ENCODE results near the gene NUP37.

DNA sequence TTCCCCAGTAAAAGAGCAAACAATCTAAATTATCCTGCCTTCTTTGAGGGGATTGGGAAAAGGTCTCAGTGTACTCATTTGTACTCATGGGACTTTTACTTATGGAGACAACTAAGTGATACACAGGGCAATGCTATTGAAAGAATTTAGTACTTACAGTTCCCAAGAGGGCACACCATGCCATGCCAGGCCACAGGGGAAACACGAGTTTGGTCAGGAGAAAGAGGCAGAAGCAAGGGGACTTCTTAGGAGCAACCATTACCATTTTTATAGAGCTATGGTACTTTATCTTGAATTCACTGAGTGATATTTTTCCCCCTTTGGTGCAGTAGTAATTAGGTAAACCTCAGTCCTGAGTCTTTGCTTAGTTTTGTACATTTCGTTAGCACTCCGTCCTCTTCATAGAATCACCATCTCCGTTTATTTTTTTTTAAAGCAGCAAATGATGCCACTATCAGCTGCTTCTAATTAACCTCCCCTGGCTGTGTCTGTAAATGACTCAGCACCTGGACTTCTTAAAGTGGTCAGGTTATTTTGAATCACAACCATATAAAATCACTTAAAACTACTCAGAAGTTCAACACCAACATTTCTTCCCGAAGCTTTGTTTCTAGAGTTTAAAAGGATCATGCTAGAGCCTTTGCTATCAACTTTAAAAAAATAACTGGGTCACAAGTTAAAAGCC lies 52.2 kb downstream of the NUP37 start:
- TF ChIP-seq, protein P1, sequence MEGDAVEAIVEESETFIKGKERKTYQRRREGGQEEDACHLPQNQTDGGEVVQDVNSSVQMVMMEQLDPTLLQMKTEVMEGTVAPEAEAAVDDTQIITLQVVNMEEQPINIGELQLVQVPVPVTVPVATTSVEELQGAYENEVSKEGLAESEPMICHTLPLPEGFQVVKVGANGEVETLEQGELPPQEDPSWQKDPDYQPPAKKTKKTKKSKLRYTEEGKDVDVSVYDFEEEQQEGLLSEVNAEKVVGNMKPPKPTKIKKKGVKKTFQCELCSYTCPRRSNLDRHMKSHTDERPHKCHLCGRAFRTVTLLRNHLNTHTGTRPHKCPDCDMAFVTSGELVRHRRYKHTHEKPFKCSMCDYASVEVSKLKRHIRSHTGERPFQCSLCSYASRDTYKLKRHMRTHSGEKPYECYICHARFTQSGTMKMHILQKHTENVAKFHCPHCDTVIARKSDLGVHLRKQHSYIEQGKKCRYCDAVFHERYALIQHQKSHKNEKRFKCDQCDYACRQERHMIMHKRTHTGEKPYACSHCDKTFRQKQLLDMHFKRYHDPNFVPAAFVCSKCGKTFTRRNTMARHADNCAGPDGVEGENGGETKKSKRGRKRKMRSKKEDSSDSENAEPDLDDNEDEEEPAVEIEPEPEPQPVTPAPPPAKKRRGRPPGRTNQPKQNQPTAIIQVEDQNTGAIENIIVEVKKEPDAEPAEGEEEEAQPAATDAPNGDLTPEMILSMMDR (IDR thresholded peaks at IDR 0.05; ENCODE audit: insufficient read depth, low read length): no peak
- TF ChIP-seq GABPA (IDR thresholded peaks at IDR 0.05; ENCODE audit: low read depth) (no peak), POLR2AphosphoS5 (IDR thresholded peaks at IDR 0.05; ENCODE audit: low read depth) (no peak), SPI1 (IDR thresholded peaks at IDR 0.05; ENCODE audit: borderline replicate concordance, low read depth) (no peak)
- TF ChIP-seq, protein P2, sequence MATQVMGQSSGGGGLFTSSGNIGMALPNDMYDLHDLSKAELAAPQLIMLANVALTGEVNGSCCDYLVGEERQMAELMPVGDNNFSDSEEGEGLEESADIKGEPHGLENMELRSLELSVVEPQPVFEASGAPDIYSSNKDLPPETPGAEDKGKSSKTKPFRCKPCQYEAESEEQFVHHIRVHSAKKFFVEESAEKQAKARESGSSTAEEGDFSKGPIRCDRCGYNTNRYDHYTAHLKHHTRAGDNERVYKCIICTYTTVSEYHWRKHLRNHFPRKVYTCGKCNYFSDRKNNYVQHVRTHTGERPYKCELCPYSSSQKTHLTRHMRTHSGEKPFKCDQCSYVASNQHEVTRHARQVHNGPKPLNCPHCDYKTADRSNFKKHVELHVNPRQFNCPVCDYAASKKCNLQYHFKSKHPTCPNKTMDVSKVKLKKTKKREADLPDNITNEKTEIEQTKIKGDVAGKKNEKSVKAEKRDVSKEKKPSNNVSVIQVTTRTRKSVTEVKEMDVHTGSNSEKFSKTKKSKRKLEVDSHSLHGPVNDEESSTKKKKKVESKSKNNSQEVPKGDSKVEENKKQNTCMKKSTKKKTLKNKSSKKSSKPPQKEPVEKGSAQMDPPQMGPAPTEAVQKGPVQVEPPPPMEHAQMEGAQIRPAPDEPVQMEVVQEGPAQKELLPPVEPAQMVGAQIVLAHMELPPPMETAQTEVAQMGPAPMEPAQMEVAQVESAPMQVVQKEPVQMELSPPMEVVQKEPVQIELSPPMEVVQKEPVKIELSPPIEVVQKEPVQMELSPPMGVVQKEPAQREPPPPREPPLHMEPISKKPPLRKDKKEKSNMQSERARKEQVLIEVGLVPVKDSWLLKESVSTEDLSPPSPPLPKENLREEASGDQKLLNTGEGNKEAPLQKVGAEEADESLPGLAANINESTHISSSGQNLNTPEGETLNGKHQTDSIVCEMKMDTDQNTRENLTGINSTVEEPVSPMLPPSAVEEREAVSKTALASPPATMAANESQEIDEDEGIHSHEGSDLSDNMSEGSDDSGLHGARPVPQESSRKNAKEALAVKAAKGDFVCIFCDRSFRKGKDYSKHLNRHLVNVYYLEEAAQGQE (IDR thresholded peaks at IDR 0.05; ENCODE audit: insufficient replicate concordance, low read depth): no peak
